GM18517 (cell line): Measurements from ENCODE around the gene KLRF1.
"Not testable (repeated sequence)": the region's sequence is repeated elsewhere in the genome, so short reads cannot be mapped to it uniquely, and the experiment has no call there.

Experiments
- ATAC-seq: cut with Tn5 transposase; IDR thresholded peaks from one replicate; pipeline ENCODE4 v1.9.1; 2021; ENCODE audit warnings: mild to moderate bottlenecking, moderate library complexity; ENCODE audit not compliant: unreplicated experiment

KLRF1 gene

DNA sequence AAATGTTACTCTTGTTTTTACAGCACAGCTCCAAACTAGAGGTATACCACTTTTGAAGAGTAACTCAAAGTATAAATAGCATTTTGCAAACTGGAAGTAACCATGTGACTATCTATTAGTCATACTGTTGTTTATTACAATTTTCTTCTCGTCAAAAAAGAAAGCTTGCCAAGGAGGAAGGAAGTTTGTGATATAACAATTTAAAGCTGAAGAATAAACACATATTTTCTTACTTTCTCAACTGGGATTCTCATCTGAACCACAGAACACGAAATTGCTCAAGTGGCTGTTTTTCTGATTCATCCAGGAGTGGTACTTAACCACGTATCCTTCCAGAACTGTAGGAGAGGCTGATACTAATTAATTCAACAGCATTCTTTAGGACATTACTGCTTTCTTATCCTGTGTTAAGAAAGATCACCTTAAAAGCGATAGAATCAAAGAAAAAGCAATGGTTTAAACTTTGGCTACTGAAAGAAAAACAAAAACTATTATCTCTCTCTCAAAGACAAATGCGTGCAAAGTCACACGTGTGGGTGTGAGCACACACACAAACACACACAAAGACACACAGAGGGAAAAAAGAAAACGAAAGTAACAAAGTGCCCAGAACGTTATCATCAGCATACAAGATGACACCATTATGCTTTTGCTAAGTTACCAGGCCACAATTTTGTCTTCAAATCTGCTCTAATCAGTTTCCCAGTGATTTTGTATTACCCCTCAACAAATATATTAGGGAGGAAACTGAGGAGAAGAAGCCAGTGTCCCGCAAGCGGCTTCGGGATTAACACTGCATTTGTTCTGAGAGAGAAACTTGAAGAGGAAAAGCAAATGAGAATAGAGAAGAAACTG, 42.3 kb downstream of the KLRF1 start, which contains the start of gene CLEC2B:
CLEC2B (minus strand) TSS at position 48 of the 855 bp plus-strand sequence.
- ATAC-seq: no peak

GRCh38 chr12:9870286-9870866, 43.1 kb downstream of the KLRF1 start:
- ATAC-seq: no peak

DNA sequence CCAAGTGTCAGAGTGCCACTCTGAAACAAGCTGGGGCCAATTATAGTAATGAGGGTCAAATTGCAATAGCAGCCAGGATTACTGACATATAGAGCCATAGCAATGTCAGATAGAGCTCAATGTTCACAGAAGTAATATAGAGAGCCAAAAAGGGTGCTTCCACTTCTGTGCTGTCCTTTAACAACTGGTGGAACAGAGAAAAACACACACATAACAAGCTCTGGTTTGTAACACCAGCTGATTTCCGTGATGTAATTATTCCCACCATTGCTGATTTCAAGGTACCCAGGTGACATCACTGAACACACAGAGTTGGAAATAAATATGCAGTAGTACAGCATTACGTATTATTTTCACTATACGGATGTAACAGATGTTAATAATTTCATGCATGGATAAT, 44.9 kb downstream of the KLRF1 start:
- ATAC-seq: no peak

DNA sequence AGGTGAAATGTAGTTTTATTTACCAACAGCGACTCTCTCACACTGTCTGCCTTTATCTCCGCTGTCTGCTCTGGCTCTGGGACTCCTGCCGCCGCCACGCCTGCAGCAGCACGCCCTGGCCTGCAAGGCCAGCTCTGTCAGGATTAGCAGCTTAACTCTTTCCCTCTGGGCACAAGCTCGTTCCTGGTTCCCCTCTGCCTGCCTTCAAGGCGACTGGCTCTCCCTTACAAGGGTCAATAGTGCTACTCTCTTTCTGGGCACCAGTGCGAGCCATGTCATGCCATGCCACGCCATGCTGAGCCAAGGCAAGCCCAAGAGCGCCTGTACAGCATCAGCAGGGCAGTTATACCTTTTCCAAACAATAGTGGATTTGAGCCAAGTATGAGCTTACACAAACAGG, 45.5 kb downstream of the KLRF1 start:
- no peak for ATAC-seq

- ATAC-seq: not testable (repeated sequence)
Measured at GRCh38 chr12:9876120-9876519, 48.8 kb downstream of the KLRF1 start.

DNA sequence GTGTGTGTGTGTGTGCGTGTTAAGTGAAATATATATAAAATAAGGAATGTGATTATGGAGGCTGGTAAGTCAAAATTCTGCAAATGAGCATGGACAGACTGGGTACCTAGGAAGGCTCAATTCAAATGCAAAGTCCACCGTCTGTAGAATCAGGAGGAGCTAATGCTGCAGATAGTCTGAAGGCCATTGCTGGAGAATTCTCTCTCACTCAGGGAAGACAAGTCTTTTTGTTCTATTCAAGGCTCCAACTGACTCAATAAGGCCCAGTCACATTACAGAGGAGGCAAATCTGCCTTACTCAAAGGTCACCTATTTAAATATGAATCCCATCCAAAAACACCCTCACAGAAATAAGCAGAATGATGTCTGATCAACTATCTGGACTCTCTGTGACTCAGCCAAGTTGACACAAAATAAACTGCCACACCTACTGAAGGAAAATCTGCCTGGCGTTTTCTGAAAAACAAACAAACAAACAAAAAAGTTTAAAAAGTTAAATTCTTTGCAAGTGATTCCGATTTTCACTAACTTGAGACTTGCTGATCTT, 53.3 kb downstream of the KLRF1 start:
- ATAC-seq: no peak

DNA sequence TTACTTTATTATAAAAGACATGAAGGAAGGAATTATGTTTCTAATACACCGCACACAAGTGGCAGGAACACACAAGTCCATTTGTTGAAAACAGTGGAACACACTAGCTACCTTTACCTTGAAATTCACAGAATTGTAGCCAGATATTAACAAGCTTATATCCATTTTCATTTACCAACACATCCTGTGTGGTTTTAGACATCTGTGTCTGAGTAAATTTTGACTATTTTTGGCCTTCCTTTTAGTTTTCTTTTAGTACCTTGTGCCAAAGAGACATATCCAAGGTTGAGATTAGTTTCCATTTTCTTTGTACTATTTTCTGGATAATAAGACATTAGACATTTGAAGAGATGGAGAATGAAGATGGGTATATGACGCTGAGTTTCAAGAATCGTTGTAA, 54.0 kb downstream of the KLRF1 start, which contains the start of gene KLRF2:
KLRF2 (plus strand) TSS at position 244 of the 400 bp plus-strand sequence; CDS start at position 351, 107 bp downstream.
- no peak for ATAC-seq

- ATAC-seq: no peak
Measured at GRCh38 chr12:9881988-9882387, 54.7 kb downstream of the KLRF1 start.

DNA sequence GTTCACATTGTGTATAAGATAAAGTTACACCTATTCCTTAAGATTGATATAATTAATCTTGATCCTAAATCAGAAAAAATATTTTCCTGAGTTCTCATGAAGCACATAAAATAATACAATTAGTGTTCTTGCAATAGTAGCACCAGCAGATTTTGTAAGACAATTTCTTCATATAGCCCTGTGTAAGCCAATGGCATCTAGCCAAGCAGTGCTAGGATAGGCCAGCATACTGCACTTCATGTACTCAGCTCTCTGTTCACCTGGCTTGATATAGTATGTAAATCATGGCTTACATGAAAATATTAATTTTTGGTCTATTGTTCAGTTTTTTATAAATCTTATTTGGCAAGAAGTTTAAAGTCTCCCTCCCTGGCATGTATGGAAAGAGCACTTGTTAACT, 55.9 kb downstream of the KLRF1 start:
- no peak for ATAC-seq

GRCh38 chr12:9888665-9889273, 61.5 kb downstream of the KLRF1 start:
- ATAC-seq: no peak
